Natural killer cell (primary cell): ENCODE data around the gene ABHD5. TPM values are rescaled to one million over a fixed set of nuclear protein-coding genes. Genes with fewer than 3 reads are reported as not detected.

Source experiments
- total RNA-seq, 4 donors: library from RNA; stranded (reverse); fragments of 120-200 nt in 1 of 4; gene quantifications; one replicate each; pipeline versions ENCODE4 v1.2.3 to v1.2.4, GENCODE V29; 2013 to 2022

Gene ABHD5
- total RNA-seq, 3 donors from 2014 or later (not counting 1 experiment from before 2014, with no cell fraction given), result 14.1 to 58.6 (median 16.6) TPM

Other genes starting within 250 kb of the ABHD5 start
- 10 to 100 TPM in 2 of 3 donors, 1 to 10 TPM in 1; 8.9 to 11.2 (median 10.9) TPM for gene ANO10, start 68.9 kb upstream of the ABHD5 start, total RNA-seq